ENCODE measurements around the gene LIPC. TPM values are rescaled to one million over a fixed set of nuclear protein-coding genes. Genes with fewer than 3 reads are reported as not detected.

The LIPC gene
- total and polyA plus RNA-seq, 2 experiments from 2014 or later, result not detected

DNA sequence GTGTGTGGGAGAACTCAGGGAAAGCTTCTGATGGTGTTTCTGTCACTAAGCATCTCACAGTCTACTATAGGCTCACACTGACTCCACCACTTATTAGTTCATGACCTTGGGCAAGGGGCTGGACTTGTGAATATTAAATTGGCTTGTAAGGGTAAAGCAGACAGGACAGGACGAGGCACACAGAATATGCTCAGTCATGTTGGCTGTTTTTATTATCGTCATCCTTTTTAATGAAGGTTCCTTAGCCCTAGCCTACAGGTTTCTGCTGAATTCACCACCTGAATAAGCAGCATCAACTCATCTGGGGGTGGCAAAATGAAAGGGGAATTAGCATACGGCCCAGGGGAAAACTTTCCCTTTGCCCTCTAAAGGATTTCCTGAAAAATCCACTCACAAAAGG lies 39.6 kb upstream of the LIPC start:
- Histone ChIP-seq H3K36me3 (ENCODE audit: insufficient read depth) (no peaks in the 10 kb centered on the region), H3F3A (replicated peaks; ENCODE audit: low read depth) (no peaks in the 10 kb centered on the region), H3K27ac (ENCODE audit: low read depth) (no peak overlapping the region), H3K4me2 (no peak overlapping the region), H4K20me1 (replicated peaks; ENCODE audit: insufficient read depth) (no peaks in the 10 kb centered on the region), H3K9me2 (ENCODE audit: insufficient read depth) (no peaks in the 10 kb centered on the region), H3K27me3 (ENCODE audit: insufficient read depth) (no peaks in the 10 kb centered on the region), H2AFZ (no peak overlapping the region), H3K4me1 (ENCODE audit: insufficient read depth) (0 out of 2 replicates have a peak, but pooled peaks cover 4% of the 10 kb centered on the region), H3K4me3 (no peak overlapping the region), H3K79me2 (replicated peaks; ENCODE audit: insufficient read depth) (no peaks in the 10 kb centered on the region)
- TF ChIP-seq POLR2AphosphoS5 (IDR thresholded peaks at IDR 0.05; ENCODE audit: low read depth), result no peak
- no peak for TF ChIP-seq NANOG (IDR thresholded peaks at IDR 0.05; ENCODE audit: borderline replicate concordance)
- TF ChIP-seq, protein P1, sequence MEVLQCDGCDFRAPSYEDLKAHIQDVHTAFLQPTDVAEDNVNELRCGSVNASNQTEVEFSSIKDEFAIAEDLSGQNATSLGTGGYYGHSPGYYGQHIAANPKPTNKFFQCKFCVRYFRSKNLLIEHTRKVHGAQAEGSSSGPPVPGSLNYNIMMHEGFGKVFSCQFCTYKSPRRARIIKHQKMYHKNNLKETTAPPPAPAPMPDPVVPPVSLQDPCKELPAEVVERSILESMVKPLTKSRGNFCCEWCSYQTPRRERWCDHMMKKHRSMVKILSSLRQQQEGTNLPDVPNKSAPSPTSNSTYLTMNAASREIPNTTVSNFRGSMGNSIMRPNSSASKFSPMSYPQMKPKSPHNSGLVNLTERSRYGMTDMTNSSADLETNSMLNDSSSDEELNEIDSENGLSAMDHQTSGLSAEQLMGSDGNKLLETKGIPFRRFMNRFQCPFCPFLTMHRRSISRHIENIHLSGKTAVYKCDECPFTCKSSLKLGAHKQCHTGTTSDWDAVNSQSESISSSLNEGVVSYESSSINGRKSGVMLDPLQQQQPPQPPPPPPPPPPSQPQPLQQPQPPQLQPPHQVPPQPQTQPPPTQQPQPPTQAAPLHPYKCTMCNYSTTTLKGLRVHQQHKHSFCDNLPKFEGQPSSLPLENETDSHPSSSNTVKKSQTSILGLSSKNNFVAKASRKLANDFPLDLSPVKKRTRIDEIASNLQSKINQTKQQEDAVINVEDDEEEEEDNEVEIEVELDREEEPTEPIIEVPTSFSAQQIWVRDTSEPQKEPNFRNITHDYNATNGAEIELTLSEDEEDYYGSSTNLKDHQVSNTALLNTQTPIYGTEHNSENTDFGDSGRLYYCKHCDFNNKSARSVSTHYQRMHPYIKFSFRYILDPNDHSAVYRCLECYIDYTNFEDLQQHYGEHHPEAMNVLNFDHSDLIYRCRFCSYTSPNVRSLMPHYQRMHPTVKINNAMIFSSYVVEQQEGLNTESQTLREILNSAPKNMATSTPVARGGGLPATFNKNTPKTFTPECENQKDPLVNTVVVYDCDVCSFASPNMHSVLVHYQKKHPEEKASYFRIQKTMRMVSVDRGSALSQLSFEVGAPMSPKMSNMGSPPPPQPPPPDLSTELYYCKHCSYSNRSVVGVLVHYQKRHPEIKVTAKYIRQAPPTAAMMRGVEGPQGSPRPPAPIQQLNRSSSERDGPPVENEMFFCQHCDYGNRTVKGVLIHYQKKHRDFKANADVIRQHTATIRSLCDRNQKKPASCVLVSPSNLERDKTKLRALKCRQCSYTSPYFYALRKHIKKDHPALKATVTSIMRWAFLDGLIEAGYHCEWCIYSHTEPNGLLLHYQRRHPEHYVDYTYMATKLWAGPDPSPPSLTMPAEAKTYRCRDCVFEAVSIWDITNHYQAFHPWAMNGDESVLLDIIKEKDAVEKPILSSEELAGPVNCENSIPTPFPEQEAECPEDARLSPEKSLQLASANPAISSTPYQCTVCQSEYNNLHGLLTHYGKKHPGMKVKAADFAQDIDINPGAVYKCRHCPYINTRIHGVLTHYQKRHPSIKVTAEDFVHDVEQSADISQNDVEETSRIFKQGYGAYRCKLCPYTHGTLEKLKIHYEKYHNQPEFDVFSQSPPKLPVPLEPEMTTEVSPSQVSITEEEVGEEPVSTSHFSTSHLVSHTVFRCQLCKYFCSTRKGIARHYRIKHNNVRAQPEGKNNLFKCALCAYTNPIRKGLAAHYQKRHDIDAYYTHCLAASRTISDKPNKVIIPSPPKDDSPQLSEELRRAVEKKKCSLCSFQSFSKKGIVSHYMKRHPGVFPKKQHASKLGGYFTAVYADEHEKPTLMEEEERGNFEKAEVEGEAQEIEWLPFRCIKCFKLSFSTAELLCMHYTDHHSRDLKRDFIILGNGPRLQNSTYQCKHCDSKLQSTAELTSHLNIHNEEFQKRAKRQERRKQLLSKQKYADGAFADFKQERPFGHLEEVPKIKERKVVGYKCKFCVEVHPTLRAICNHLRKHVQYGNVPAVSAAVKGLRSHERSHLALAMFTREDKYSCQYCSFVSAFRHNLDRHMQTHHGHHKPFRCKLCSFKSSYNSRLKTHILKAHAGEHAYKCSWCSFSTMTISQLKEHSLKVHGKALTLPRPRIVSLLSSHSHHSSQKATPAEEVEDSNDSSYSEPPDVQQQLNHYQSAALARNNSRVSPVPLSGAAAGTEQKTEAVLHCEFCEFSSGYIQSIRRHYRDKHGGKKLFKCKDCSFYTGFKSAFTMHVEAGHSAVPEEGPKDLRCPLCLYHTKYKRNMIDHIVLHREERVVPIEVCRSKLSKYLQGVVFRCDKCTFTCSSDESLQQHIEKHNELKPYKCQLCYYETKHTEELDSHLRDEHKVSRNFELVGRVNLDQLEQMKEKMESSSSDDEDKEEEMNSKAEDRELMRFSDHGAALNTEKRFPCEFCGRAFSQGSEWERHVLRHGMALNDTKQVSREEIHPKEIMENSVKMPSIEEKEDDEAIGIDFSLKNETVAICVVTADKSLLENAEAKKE (CRISPR knock-in tag; IDR thresholded peaks at IDR 0.05), result no peak
- TF ChIP-seq ZNF114 (CRISPR knock-in tag; IDR thresholded peaks at IDR 0.05), result no peak
- no peak for TF ChIP-seq EZH2phosphoT487 (IDR thresholded peaks at IDR 0.05; ENCODE audit: unreplicated experiment)
- TF ChIP-seq, protein P2, sequence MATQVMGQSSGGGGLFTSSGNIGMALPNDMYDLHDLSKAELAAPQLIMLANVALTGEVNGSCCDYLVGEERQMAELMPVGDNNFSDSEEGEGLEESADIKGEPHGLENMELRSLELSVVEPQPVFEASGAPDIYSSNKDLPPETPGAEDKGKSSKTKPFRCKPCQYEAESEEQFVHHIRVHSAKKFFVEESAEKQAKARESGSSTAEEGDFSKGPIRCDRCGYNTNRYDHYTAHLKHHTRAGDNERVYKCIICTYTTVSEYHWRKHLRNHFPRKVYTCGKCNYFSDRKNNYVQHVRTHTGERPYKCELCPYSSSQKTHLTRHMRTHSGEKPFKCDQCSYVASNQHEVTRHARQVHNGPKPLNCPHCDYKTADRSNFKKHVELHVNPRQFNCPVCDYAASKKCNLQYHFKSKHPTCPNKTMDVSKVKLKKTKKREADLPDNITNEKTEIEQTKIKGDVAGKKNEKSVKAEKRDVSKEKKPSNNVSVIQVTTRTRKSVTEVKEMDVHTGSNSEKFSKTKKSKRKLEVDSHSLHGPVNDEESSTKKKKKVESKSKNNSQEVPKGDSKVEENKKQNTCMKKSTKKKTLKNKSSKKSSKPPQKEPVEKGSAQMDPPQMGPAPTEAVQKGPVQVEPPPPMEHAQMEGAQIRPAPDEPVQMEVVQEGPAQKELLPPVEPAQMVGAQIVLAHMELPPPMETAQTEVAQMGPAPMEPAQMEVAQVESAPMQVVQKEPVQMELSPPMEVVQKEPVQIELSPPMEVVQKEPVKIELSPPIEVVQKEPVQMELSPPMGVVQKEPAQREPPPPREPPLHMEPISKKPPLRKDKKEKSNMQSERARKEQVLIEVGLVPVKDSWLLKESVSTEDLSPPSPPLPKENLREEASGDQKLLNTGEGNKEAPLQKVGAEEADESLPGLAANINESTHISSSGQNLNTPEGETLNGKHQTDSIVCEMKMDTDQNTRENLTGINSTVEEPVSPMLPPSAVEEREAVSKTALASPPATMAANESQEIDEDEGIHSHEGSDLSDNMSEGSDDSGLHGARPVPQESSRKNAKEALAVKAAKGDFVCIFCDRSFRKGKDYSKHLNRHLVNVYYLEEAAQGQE (IDR thresholded peaks at IDR 0.05; ENCODE audit: unreplicated experiment), result no peak
- TF ChIP-seq EZH2 (IDR thresholded peaks at IDR 0.05; ENCODE audit: low read depth, unreplicated experiment), result no peak
- TF ChIP-seq CREB1 (CRISPR knock-in tag; IDR thresholded peaks at IDR 0.05; ENCODE audit: low read depth), result no peak
- no peak for TF ChIP-seq JUNB (IDR thresholded peaks at IDR 0.05; ENCODE audit: unreplicated experiment)
- TF ChIP-seq, protein P3, sequence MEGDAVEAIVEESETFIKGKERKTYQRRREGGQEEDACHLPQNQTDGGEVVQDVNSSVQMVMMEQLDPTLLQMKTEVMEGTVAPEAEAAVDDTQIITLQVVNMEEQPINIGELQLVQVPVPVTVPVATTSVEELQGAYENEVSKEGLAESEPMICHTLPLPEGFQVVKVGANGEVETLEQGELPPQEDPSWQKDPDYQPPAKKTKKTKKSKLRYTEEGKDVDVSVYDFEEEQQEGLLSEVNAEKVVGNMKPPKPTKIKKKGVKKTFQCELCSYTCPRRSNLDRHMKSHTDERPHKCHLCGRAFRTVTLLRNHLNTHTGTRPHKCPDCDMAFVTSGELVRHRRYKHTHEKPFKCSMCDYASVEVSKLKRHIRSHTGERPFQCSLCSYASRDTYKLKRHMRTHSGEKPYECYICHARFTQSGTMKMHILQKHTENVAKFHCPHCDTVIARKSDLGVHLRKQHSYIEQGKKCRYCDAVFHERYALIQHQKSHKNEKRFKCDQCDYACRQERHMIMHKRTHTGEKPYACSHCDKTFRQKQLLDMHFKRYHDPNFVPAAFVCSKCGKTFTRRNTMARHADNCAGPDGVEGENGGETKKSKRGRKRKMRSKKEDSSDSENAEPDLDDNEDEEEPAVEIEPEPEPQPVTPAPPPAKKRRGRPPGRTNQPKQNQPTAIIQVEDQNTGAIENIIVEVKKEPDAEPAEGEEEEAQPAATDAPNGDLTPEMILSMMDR (conservative IDR thresholded peaks at IDR 0.05; ENCODE audit: low read depth in 2 of 2), result no peak
- TF ChIP-seq STAT1 (IDR thresholded peaks at IDR 0.05; ENCODE audit: unreplicated experiment), result no peak
- no peak for TF ChIP-seq ZNF331 (CRISPR knock-in tag; IDR thresholded peaks at IDR 0.05; ENCODE audit: low read depth)
- TF ChIP-seq, protein P4, sequence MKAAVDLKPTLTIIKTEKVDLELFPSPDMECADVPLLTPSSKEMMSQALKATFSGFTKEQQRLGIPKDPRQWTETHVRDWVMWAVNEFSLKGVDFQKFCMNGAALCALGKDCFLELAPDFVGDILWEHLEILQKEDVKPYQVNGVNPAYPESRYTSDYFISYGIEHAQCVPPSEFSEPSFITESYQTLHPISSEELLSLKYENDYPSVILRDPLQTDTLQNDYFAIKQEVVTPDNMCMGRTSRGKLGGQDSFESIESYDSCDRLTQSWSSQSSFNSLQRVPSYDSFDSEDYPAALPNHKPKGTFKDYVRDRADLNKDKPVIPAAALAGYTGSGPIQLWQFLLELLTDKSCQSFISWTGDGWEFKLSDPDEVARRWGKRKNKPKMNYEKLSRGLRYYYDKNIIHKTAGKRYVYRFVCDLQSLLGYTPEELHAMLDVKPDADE (IDR thresholded peaks at IDR 0.05), result no peak
- peaks cover 4% of the 10 kb centered on the region for H3K27me3 Mint-ChIP-seq (ENCODE audit: insufficient read depth, low read depth, poor library complexity)
- DNase-seq (ENCODE audit: low spot score), result no peak
- ATAC-seq, result no peak
- H3K4me3 Mint-ChIP-seq, result no peak overlapping the region
- H3K9me3 Mint-ChIP-seq, result no peaks in the 10 kb centered on the region
- peak overlapping the region; percentile 57; the same call in 1 of the 2 replicates for H3K27ac Mint-ChIP-seq
- no peaks in the 10 kb centered on the region for H3K36me3 Mint-ChIP-seq (ENCODE audit: low read depth)
- H3K4me1 Mint-ChIP-seq, result peaks cover 9% of the 10 kb centered on the region; the same call in 2 of the 3 replicates
